ENCODE data around the gene PSRC1. TPM values are rescaled to one million over a fixed set of nuclear protein-coding genes. Genes with fewer than 3 reads are reported as not detected.

PSRC1 gene
- total RNA-seq, 1 donor from 2014 or later: 8.2 TPM

- DNase-seq (ENCODE audit: low read depth): no peak
- no peaks in the 10 kb centered on the region for H3K36me3 ChIP-seq (ENCODE audit: control insufficient read depth, insufficient read depth, low read length)
- TF ChIP-seq, protein P1, sequence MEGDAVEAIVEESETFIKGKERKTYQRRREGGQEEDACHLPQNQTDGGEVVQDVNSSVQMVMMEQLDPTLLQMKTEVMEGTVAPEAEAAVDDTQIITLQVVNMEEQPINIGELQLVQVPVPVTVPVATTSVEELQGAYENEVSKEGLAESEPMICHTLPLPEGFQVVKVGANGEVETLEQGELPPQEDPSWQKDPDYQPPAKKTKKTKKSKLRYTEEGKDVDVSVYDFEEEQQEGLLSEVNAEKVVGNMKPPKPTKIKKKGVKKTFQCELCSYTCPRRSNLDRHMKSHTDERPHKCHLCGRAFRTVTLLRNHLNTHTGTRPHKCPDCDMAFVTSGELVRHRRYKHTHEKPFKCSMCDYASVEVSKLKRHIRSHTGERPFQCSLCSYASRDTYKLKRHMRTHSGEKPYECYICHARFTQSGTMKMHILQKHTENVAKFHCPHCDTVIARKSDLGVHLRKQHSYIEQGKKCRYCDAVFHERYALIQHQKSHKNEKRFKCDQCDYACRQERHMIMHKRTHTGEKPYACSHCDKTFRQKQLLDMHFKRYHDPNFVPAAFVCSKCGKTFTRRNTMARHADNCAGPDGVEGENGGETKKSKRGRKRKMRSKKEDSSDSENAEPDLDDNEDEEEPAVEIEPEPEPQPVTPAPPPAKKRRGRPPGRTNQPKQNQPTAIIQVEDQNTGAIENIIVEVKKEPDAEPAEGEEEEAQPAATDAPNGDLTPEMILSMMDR (IDR thresholded peaks at IDR 0.05; ENCODE audit: insufficient read depth, low read length, poor library complexity, severe bottlenecking): no peak
- peak overlapping the region; percentile 92 for H3K4me3 ChIP-seq (ENCODE audit: low read depth, low read length)
- no peaks in the 10 kb centered on the region for H3K27me3 ChIP-seq (ENCODE audit: control insufficient read depth, insufficient read depth, low read length)
Observed at GRCh38 chr1:109282497-109282951, 421 bp downstream of the PSRC1 start.

GRCh38 chr1:109281680-109282496, 1.1 kb downstream of the PSRC1 start:
- Histone ChIP-seq H3K27me3 (ENCODE audit: control insufficient read depth, insufficient read depth, low read length) (no peaks in the 10 kb centered on the region), H3K36me3 (ENCODE audit: control insufficient read depth, insufficient read depth, low read length) (no peaks in the 10 kb centered on the region), H3K4me3 (ENCODE audit: low read depth, low read length) (peak overlapping the region; percentile 92)
- no peak for DNase-seq (ENCODE audit: low read depth)
- TF ChIP-seq, protein P1 (IDR thresholded peaks at IDR 0.05; ENCODE audit: insufficient read depth, low read length, poor library complexity, severe bottlenecking): no peak

DNA sequence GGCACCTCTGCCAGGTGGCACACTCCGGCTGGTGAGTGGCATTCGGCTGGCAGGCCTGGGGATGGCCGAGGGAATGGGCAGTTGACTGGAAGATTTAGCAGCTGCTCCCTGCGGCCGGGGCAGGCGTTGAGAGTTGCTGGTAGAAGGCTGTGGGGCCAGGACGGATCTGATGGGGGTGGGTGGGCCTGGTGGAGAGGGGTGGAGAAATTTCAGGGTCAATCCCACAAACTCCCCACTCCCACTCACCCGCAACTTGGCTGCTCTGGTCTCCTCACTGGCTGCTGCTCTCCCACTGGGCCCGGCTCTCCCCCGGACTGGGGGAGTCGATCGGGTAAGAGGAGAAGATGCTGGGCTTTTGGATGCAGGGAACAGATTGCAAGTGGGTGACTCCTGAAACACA, 2.1 kb downstream of the PSRC1 start:
- TF ChIP-seq, protein P1 (IDR thresholded peaks at IDR 0.05; ENCODE audit: insufficient read depth, low read length, poor library complexity, severe bottlenecking): no peak
- no peak overlapping the region for H3K4me3 ChIP-seq (ENCODE audit: low read depth, low read length)
- no peak for DNase-seq (ENCODE audit: low read depth)

GRCh38 chr1:109279615-109280278, 3.2 kb downstream of the PSRC1 start:
- no peaks in the 10 kb centered on the region for H3K36me3 ChIP-seq (ENCODE audit: control insufficient read depth, insufficient read depth, low read length)
- no peak for DNase-seq (ENCODE audit: low read depth)
- no peak overlapping the region for H3K4me3 ChIP-seq (ENCODE audit: low read depth, low read length)
- H3K27me3 ChIP-seq (ENCODE audit: control insufficient read depth, insufficient read depth, low read length): no peaks in the 10 kb centered on the region
- TF ChIP-seq, protein P1 (IDR thresholded peaks at IDR 0.05; ENCODE audit: insufficient read depth, low read length, poor library complexity, severe bottlenecking): no peak

More for the DNA sequence above, 2.1 kb downstream of the PSRC1 start:
- Histone ChIP-seq H3K36me3 (ENCODE audit: control insufficient read depth, insufficient read depth, low read length) (no peaks in the 10 kb centered on the region), H3K27me3 (ENCODE audit: control insufficient read depth, insufficient read depth, low read length) (no peaks in the 10 kb centered on the region)

GRCh38 chr1:109277434-109278204, 5.3 kb downstream of the PSRC1 start:
- H3K27me3 ChIP-seq (ENCODE audit: control insufficient read depth, insufficient read depth, low read length): no peaks in the 10 kb centered on the region
- TF ChIP-seq, protein P1 (IDR thresholded peaks at IDR 0.05; ENCODE audit: insufficient read depth, low read length, poor library complexity, severe bottlenecking): peak; percentile 80
- no peaks in the 10 kb centered on the region for H3K36me3 ChIP-seq (ENCODE audit: control insufficient read depth, insufficient read depth, low read length)
- DNase-seq (ENCODE audit: low read depth): no peak
- H3K4me3 ChIP-seq (ENCODE audit: low read depth, low read length): no peak overlapping the region
